Measurements from ENCODE around the gene LRRC45. TPM values are rescaled to one million over a fixed set of nuclear protein-coding genes. Genes with fewer than 3 reads are reported as not detected.

The LRRC45 gene
- total and polyA plus RNA-seq, 2 experiments from 2014 or later = 16.1 to 40.7 TPM

- Histone ChIP-seq H3K36me3 (ENCODE audit: insufficient read depth) (no peaks in the 10 kb centered on the region), H4K20me1 (replicated peaks; ENCODE audit: insufficient read depth) (no peaks in the 10 kb centered on the region), H3K9me2 (ENCODE audit: insufficient read depth) (no peaks in the 10 kb centered on the region), H3K79me2 (replicated peaks; ENCODE audit: insufficient read depth) (no peaks in the 10 kb centered on the region), H3K4me3 (peak overlapping the region; percentile 77), H3K4me1 (ENCODE audit: insufficient read depth) (no peaks in the 10 kb centered on the region), H3F3A (replicated peaks; ENCODE audit: low read depth) (0 out of 2 replicates have a peak, but pooled peaks cover 4% of the 10 kb centered on the region), H3K27ac (ENCODE audit: low read depth) (no peak overlapping the region), H3K4me2 (peak overlapping the region; percentile 88), H3K27me3 (ENCODE audit: insufficient read depth) (no peaks in the 10 kb centered on the region), H2AFZ (no peak overlapping the region)
- Mint-ChIP-seq H3K4me1 (peaks cover 4% of the 10 kb centered on the region; the same call in 2 of the 3 replicates), H3K4me3 (peak overlapping the region; percentile 72), H3K9me3 (no peaks in the 10 kb centered on the region), H3K36me3 (ENCODE audit: low read depth) (peaks cover 2% of the 10 kb centered on the region), H3K27ac (no peak overlapping the region), H3K27me3 (ENCODE audit: insufficient read depth, low read depth, poor library complexity) (peaks cover 4% of the 10 kb centered on the region)
- TF ChIP-seq CTCF (conservative IDR thresholded peaks at IDR 0.05; ENCODE audit: low read depth in 2 of 2) (no peak), ZNF331 (CRISPR knock-in tag; IDR thresholded peaks at IDR 0.05; ENCODE audit: low read depth) (no peak), POLR2AphosphoS5 (IDR thresholded peaks at IDR 0.05; ENCODE audit: low read depth) (no peak), EZH2 (IDR thresholded peaks at IDR 0.05; ENCODE audit: low read depth, unreplicated experiment) (no peak), NANOG (IDR thresholded peaks at IDR 0.05; ENCODE audit: borderline replicate concordance) (no peak), REST (IDR thresholded peaks at IDR 0.05; ENCODE audit: unreplicated experiment) (no peak), STAT1 (IDR thresholded peaks at IDR 0.05; ENCODE audit: unreplicated experiment) (no peak), JUNB (IDR thresholded peaks at IDR 0.05; ENCODE audit: unreplicated experiment) (no peak), EZH2phosphoT487 (IDR thresholded peaks at IDR 0.05; ENCODE audit: unreplicated experiment) (no peak), ZNF114 (CRISPR knock-in tag; IDR thresholded peaks at IDR 0.05) (no peak), CREB1 (CRISPR knock-in tag; IDR thresholded peaks at IDR 0.05; ENCODE audit: low read depth) (no peak)
- TF ChIP-seq, protein P1, sequence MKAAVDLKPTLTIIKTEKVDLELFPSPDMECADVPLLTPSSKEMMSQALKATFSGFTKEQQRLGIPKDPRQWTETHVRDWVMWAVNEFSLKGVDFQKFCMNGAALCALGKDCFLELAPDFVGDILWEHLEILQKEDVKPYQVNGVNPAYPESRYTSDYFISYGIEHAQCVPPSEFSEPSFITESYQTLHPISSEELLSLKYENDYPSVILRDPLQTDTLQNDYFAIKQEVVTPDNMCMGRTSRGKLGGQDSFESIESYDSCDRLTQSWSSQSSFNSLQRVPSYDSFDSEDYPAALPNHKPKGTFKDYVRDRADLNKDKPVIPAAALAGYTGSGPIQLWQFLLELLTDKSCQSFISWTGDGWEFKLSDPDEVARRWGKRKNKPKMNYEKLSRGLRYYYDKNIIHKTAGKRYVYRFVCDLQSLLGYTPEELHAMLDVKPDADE (IDR thresholded peaks at IDR 0.05) = no peak
- TF ChIP-seq, protein P2, sequence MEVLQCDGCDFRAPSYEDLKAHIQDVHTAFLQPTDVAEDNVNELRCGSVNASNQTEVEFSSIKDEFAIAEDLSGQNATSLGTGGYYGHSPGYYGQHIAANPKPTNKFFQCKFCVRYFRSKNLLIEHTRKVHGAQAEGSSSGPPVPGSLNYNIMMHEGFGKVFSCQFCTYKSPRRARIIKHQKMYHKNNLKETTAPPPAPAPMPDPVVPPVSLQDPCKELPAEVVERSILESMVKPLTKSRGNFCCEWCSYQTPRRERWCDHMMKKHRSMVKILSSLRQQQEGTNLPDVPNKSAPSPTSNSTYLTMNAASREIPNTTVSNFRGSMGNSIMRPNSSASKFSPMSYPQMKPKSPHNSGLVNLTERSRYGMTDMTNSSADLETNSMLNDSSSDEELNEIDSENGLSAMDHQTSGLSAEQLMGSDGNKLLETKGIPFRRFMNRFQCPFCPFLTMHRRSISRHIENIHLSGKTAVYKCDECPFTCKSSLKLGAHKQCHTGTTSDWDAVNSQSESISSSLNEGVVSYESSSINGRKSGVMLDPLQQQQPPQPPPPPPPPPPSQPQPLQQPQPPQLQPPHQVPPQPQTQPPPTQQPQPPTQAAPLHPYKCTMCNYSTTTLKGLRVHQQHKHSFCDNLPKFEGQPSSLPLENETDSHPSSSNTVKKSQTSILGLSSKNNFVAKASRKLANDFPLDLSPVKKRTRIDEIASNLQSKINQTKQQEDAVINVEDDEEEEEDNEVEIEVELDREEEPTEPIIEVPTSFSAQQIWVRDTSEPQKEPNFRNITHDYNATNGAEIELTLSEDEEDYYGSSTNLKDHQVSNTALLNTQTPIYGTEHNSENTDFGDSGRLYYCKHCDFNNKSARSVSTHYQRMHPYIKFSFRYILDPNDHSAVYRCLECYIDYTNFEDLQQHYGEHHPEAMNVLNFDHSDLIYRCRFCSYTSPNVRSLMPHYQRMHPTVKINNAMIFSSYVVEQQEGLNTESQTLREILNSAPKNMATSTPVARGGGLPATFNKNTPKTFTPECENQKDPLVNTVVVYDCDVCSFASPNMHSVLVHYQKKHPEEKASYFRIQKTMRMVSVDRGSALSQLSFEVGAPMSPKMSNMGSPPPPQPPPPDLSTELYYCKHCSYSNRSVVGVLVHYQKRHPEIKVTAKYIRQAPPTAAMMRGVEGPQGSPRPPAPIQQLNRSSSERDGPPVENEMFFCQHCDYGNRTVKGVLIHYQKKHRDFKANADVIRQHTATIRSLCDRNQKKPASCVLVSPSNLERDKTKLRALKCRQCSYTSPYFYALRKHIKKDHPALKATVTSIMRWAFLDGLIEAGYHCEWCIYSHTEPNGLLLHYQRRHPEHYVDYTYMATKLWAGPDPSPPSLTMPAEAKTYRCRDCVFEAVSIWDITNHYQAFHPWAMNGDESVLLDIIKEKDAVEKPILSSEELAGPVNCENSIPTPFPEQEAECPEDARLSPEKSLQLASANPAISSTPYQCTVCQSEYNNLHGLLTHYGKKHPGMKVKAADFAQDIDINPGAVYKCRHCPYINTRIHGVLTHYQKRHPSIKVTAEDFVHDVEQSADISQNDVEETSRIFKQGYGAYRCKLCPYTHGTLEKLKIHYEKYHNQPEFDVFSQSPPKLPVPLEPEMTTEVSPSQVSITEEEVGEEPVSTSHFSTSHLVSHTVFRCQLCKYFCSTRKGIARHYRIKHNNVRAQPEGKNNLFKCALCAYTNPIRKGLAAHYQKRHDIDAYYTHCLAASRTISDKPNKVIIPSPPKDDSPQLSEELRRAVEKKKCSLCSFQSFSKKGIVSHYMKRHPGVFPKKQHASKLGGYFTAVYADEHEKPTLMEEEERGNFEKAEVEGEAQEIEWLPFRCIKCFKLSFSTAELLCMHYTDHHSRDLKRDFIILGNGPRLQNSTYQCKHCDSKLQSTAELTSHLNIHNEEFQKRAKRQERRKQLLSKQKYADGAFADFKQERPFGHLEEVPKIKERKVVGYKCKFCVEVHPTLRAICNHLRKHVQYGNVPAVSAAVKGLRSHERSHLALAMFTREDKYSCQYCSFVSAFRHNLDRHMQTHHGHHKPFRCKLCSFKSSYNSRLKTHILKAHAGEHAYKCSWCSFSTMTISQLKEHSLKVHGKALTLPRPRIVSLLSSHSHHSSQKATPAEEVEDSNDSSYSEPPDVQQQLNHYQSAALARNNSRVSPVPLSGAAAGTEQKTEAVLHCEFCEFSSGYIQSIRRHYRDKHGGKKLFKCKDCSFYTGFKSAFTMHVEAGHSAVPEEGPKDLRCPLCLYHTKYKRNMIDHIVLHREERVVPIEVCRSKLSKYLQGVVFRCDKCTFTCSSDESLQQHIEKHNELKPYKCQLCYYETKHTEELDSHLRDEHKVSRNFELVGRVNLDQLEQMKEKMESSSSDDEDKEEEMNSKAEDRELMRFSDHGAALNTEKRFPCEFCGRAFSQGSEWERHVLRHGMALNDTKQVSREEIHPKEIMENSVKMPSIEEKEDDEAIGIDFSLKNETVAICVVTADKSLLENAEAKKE (CRISPR knock-in tag; IDR thresholded peaks at IDR 0.05) = no peak
- peak; percentile 6 for ATAC-seq
- DNase-seq (ENCODE audit: low spot score) = peak; percentile 20
Observed at GRCh38 chr17:82065193-82065637, 42.1 kb downstream of the LRRC45 start.
